ENCODE measurements around the gene LEMD2.

DNA sequence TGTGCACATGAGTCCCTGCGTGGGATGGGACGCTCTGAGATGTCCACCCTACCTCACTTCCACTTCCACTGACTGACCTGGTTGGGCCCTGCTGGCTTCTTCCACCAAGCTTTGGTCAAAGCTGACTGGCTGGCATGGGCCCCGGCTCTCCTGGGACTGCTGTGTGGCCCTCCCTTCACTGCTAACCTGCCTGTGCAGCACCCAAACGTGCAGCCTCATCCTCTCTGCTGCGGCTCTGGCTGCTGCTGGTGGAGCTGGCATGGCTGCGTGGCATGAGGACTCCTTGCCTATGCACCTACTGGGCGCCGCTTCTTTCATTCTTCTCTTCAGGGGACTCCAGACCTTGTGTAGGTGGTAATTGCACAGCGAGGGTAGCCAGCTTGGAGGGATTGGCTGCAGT, 23.6 kb downstream of the LEMD2 start:
- TF ChIP-seq, protein P1, sequence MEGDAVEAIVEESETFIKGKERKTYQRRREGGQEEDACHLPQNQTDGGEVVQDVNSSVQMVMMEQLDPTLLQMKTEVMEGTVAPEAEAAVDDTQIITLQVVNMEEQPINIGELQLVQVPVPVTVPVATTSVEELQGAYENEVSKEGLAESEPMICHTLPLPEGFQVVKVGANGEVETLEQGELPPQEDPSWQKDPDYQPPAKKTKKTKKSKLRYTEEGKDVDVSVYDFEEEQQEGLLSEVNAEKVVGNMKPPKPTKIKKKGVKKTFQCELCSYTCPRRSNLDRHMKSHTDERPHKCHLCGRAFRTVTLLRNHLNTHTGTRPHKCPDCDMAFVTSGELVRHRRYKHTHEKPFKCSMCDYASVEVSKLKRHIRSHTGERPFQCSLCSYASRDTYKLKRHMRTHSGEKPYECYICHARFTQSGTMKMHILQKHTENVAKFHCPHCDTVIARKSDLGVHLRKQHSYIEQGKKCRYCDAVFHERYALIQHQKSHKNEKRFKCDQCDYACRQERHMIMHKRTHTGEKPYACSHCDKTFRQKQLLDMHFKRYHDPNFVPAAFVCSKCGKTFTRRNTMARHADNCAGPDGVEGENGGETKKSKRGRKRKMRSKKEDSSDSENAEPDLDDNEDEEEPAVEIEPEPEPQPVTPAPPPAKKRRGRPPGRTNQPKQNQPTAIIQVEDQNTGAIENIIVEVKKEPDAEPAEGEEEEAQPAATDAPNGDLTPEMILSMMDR (IDR thresholded peaks at IDR 0.05) = no peak
- TF ChIP-seq RFX5 (IDR thresholded peaks at IDR 0.05; ENCODE audit: low read length) = no peak
- TF ChIP-seq MEF2A (IDR thresholded peaks at IDR 0.05; ENCODE audit: borderline replicate concordance, low read depth) = no peak
- no peak for TF ChIP-seq RAD21 (IDR thresholded peaks at IDR 0.05; ENCODE audit: low read length)
- no peak for TF ChIP-seq ELF1 (IDR thresholded peaks at IDR 0.05)
- TF ChIP-seq EZH2phosphoT487 (IDR thresholded peaks at IDR 0.05; ENCODE audit: borderline replicate concordance, low read depth) = no peak
- TF ChIP-seq, protein P2, sequence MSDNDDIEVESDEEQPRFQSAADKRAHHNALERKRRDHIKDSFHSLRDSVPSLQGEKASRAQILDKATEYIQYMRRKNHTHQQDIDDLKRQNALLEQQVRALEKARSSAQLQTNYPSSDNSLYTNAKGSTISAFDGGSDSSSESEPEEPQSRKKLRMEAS (IDR thresholded peaks at IDR 0.05; ENCODE audit: low read depth) = no peak
- no peak for TF ChIP-seq RXRA (IDR thresholded peaks at IDR 0.05; ENCODE audit: borderline replicate concordance, low read depth)
- no peak for TF ChIP-seq NFIC (IDR thresholded peaks at IDR 0.05; ENCODE audit: borderline replicate concordance)
- TF ChIP-seq JUND (IDR thresholded peaks at IDR 0.05) = no peak
- TF ChIP-seq, protein P3, sequence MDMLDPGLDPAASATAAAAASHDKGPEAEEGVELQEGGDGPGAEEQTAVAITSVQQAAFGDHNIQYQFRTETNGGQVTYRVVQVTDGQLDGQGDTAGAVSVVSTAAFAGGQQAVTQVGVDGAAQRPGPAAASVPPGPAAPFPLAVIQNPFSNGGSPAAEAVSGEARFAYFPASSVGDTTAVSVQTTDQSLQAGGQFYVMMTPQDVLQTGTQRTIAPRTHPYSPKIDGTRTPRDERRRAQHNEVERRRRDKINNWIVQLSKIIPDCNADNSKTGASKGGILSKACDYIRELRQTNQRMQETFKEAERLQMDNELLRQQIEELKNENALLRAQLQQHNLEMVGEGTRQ (IDR thresholded peaks at IDR 0.05; ENCODE audit: borderline replicate concordance, low read depth, low read length) = no peak
